Uterus (tissue), 4 donors: ENCODE results near the gene HOMER1. TPM values are rescaled to one million over a fixed set of nuclear protein-coding genes. Genes with fewer than 3 reads are reported as not detected.

Source experiments
- DNase-seq, 2 donors: peaks; one replicate each; pipeline ENCODE4 v3.0.0-alpha.2; 2019 to 2020
- H3K27ac ChIP-seq, 2 donors: fragments of 200-600 bp; sonication (generic); 1 replicate in 1 of 2; 2 replicates in 1 of 2; pipeline ENCODE4 v1.5.1; 2016 to 2018
- H3K27me3 ChIP-seq, 2 donors: fragments of 200-600 bp; sonication (generic); one replicate each; pipeline ENCODE4 v1.5.1; 2018 to 2019; ENCODE audit warnings: control low read depth in 1 of 2
- H3K36me3 ChIP-seq, 2 donors: fragments of 200-600 bp; sonication (generic); one replicate each; pipeline ENCODE4 v1.5.1; 2019; ENCODE audit warnings: control low read depth in 1 of 2
- H3K4me1 ChIP-seq, 2 donors: fragments of 200-600 bp; sonication (generic); one replicate each; pipeline ENCODE4 v1.5.1; 2018 to 2019; ENCODE audit warnings: control low read depth in 1 of 2
- H3K4me3 ChIP-seq, 2 donors: fragments of 200-600 bp; sonication (generic); 1 replicate in 1 of 2; 2 replicates in 1 of 2; pipeline ENCODE4 v1.5.1; 2018 to 2019; ENCODE audit warnings: mild to moderate bottlenecking in 1 of 2
- H3K9me3 ChIP-seq, 2 donors: fragments of 200-600 bp; sonication (generic); one replicate each; pipeline ENCODE4 v1.5.1; 2019; ENCODE audit warnings: control low read depth in 1 of 2
- POLR2A ChIP-seq, 2 donors: fragments of 450-650 bp; IDR thresholded peaks; one replicate each; pipeline ENCODE4 v1.6.1; 2016; ENCODE audit warnings: antibody characterized with exemption in 2 of 2, mild to moderate bottlenecking in 1 of 2, moderate library complexity in 1 of 2
- intact Hi-C: fragments of 100-400 bp; cut with DNase I; formaldehyde crosslinking; loops from one replicate; pipeline ENCODE4 v1.15.1; 2023; ENCODE audit warnings: low total_unique reads
- small RNA-seq: library from RNA; depleted of rRNA; stranded (forward); fragments of <200 nt; gene quantifications from one replicate; pipeline ENCODE3, GENCODE V24; 2016
- total RNA-seq, 4 donors: library from RNA; depleted of rRNA in 3 of 4; stranded (reverse); fragments of >200 nt in 3 of 4; gene quantifications; one replicate each; pipeline versions ENCODE4 v1.1.0 to v1.2.4, GENCODE V29; 2014 to 2023
- TF ChIP-seq, protein P1 (sequence below), 4 experiments: fragments of 200-600 bp in 2 of 4; fragments of 450-650 bp in 2 of 4; sonication (generic) in 2 of 4; IDR thresholded peaks; one replicate each; pipeline ENCODE4 v1.5.1; 2016 to 2019; ENCODE audit warnings: antibody characterized with exemption in 4 of 4, mild to moderate bottlenecking in 2 of 4, moderate library complexity in 1 of 4
- donor health status: DM: yes; HTN: yes; CAD: no.

Gene HOMER1
- total RNA-seq, 4 donors from 2014 or later, result 2.8 to 34.1 (median 20.8) TPM

- Histone ChIP-seq H3K4me1 (no peaks in the 10 kb centered on the region), H3K36me3 (no peaks in the 10 kb centered on the region), H3K9me3 (no peaks in the 10 kb centered on the region), H3K4me3 (no peak overlapping the region), H3K27me3 (no peaks in the 10 kb centered on the region), H3K27ac (no peak overlapping the region)
- TF ChIP-seq, protein P1, sequence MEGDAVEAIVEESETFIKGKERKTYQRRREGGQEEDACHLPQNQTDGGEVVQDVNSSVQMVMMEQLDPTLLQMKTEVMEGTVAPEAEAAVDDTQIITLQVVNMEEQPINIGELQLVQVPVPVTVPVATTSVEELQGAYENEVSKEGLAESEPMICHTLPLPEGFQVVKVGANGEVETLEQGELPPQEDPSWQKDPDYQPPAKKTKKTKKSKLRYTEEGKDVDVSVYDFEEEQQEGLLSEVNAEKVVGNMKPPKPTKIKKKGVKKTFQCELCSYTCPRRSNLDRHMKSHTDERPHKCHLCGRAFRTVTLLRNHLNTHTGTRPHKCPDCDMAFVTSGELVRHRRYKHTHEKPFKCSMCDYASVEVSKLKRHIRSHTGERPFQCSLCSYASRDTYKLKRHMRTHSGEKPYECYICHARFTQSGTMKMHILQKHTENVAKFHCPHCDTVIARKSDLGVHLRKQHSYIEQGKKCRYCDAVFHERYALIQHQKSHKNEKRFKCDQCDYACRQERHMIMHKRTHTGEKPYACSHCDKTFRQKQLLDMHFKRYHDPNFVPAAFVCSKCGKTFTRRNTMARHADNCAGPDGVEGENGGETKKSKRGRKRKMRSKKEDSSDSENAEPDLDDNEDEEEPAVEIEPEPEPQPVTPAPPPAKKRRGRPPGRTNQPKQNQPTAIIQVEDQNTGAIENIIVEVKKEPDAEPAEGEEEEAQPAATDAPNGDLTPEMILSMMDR (IDR thresholded peaks at IDR 0.05), result no peak
- no peak for TF ChIP-seq POLR2A (IDR thresholded peaks at IDR 0.05)
- intact Hi-C loops, result no loop called here
- DNase-seq, result no peak
Observed at GRCh38 chr5:79349047-79349446, 164.9 kb downstream of the HOMER1 start.

- Histone ChIP-seq H3K4me1 (no peaks in the 10 kb centered on the region), H3K27ac (no peak overlapping the region), H3K27me3 (no peaks in the 10 kb centered on the region), H3K4me3 (no peak overlapping the region), H3K36me3 (no peaks in the 10 kb centered on the region), H3K9me3 (no peaks in the 10 kb centered on the region)
- no peak for TF ChIP-seq POLR2A (IDR thresholded peaks at IDR 0.05)
- TF ChIP-seq, protein P1 (IDR thresholded peaks at IDR 0.05), result no peak
- DNase-seq, result no peak
- intact Hi-C loops, result no loop called here
Observed at GRCh38 chr5:79346420-79346824, 167.5 kb downstream of the HOMER1 start.

- Histone ChIP-seq H3K4me3 (no peak overlapping the region), H3K27me3 (no peaks in the 10 kb centered on the region), H3K9me3 (no peaks in the 10 kb centered on the region), H3K4me1 (no peaks in the 10 kb centered on the region), H3K27ac (no peak overlapping the region), H3K36me3 (no peaks in the 10 kb centered on the region)
- intact Hi-C loops, result no loop called here
- no peak for DNase-seq
- TF ChIP-seq POLR2A (IDR thresholded peaks at IDR 0.05), result no peak
- TF ChIP-seq, protein P1 (IDR thresholded peaks at IDR 0.05), result no peak
Observed at GRCh38 chr5:79333852-79334557, 179.9 kb downstream of the HOMER1 start.

DNA sequence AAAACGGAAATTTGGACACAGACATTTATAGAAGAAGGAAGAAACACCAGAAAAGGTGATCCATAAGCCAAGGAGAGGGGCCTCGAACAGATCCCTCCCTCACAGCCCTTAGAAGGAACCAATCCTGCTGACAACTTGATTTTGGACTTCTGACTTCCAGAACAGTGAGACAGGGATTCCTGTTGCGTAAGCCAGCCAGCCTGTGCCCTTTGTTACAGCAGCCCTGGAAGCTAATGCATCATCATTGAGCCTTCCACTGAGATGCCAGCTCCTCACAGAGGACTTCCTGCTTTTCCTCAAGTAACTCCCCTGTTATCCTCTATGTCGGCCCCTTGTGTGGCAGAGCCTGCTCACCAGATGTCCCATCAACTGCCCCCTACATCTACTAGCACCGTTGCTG is 183.9 kb downstream of the HOMER1 start:
- DNase-seq, result no peak
- TF ChIP-seq POLR2A (IDR thresholded peaks at IDR 0.05), result no peak
- TF ChIP-seq, protein P1 (IDR thresholded peaks at IDR 0.05), result no peak
- no peak overlapping the region for H3K4me3 ChIP-seq
- intact Hi-C loops, result no loop called here
- no peaks in the 10 kb centered on the region for H3K4me1 ChIP-seq
- H3K27me3 ChIP-seq, result no peaks in the 10 kb centered on the region
- H3K9me3 ChIP-seq, result no peaks in the 10 kb centered on the region
- H3K27ac ChIP-seq, result no peak overlapping the region
- no peaks in the 10 kb centered on the region for H3K36me3 ChIP-seq

DNA sequence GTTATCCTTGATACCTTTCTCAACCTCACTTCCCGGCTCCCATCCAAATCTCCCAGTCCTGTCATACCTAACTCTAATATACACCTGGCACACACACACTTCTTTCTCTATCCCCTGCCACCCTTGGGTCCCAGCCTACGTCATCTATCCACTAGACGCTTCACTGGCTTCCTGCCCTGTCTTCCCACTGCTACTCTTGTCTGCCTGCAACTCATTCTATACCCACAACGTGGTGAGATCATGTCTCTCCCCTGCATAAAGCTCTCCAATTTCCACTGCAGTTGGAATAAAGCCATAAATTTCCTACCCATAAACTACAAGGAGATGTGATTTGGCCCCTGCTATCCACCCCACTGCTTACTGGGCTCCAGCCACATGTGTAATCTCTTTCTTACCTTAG is 184.5 kb downstream of the HOMER1 start:
- no peaks in the 10 kb centered on the region for H3K9me3 ChIP-seq
- H3K4me1 ChIP-seq, result no peaks in the 10 kb centered on the region
- no peaks in the 10 kb centered on the region for H3K27me3 ChIP-seq
- DNase-seq, result no peak
- no peak overlapping the region for H3K4me3 ChIP-seq
- no peak for TF ChIP-seq POLR2A (IDR thresholded peaks at IDR 0.05)
- TF ChIP-seq, protein P1 (IDR thresholded peaks at IDR 0.05), result no peak
- no peaks in the 10 kb centered on the region for H3K36me3 ChIP-seq
- intact Hi-C loops, result no loop called here
- no peak overlapping the region for H3K27ac ChIP-seq

Small RNA genes within 50 kb of the gene (small RNA-seq; reads per million reads assigned to genes)
- gene RF00019, result not detected

Other genes with a start within 250 kb of the HOMER1 start
- 100 to 1,000 TPM in 2 of 4 donors, 10 to 100 TPM in 2; 62.5 to 118 (median 90.9) TPM for gene TENT2, start 98.3 kb upstream of the HOMER1 start, total RNA-seq
- gene CMYA5, start 175.7 kb upstream of the HOMER1 start, total RNA-seq, result 10 to 100 TPM; 15.8 to 49.4 (median 27.0) TPM